Measurements from ENCODE around the gene PIK3AP1. TPM values are rescaled to one million over a fixed set of nuclear protein-coding genes. Genes with fewer than 3 reads are reported as not detected.
"Not testable (repeated sequence)": the region's sequence is repeated elsewhere in the genome, so short reads cannot be mapped to it uniquely, and the experiment has no call there.

Gene PIK3AP1
- total RNA-seq, 3 donors from 2014 or later, result 9.8 to 26.9 (median 14.2) TPM

DNA sequence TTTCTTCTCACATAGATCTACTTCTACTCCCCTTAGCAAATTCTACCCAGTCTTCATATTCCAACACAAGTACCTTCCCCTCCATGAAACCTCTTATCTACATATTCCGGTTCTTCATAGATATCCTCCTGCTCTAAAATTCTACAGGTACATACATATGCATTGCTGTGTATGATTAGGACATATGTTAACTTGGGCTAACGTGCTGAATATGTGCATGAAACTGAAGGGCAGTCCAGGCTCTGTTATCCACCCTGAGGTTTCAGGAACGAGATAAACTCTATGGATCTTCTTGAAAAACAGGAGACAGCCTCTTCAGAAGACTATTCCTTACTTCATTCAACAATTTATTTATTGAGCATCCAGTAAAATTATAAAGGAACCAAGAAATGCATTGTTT, 165.0 kb downstream of the PIK3AP1 start:
- DNase-seq (ENCODE audit: low spot score in 2 of 2), result no peak
- Histone ChIP-seq H3K27ac (no peak overlapping the region), H3K36me3 (peaks cover 11% of the 10 kb centered on the region), H3K9me3 (no peaks in the 10 kb centered on the region), H3K27me3 (no peaks in the 10 kb centered on the region), H3K4me3 (no peak overlapping the region), H3K4me1 (no peaks in the 10 kb centered on the region)
- intact Hi-C loops (cut with DNase I; ENCODE audit: low total_unique reads), result no loop called here
- no peak for TF ChIP-seq POLR2AphosphoS5 (IDR thresholded peaks at IDR 0.05)
- TF ChIP-seq, protein P1, sequence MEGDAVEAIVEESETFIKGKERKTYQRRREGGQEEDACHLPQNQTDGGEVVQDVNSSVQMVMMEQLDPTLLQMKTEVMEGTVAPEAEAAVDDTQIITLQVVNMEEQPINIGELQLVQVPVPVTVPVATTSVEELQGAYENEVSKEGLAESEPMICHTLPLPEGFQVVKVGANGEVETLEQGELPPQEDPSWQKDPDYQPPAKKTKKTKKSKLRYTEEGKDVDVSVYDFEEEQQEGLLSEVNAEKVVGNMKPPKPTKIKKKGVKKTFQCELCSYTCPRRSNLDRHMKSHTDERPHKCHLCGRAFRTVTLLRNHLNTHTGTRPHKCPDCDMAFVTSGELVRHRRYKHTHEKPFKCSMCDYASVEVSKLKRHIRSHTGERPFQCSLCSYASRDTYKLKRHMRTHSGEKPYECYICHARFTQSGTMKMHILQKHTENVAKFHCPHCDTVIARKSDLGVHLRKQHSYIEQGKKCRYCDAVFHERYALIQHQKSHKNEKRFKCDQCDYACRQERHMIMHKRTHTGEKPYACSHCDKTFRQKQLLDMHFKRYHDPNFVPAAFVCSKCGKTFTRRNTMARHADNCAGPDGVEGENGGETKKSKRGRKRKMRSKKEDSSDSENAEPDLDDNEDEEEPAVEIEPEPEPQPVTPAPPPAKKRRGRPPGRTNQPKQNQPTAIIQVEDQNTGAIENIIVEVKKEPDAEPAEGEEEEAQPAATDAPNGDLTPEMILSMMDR (IDR thresholded peaks at IDR 0.05), result no peak
- TF ChIP-seq POLR2A (IDR thresholded peaks at IDR 0.05), result no peak

DNA sequence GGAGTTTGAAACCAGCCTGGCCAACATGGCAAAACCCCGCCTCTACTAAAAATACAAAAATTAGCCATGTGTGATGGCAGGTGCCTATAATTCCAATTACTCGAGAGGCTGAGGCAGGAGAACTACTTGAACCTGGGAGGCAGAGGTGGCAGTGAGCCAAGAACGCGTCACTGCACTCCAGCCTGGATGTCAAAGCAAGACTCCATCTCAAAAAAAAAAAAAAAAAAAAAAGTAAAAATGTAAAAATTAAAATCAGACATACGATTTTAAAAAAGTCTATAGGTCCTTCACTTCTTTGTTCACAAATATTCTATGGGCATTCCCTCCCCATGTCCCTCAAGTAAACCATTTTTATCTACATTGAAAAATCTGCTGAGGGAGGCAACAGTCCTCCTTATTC, 171.7 kb downstream of the PIK3AP1 start:
- H3K27me3 ChIP-seq, result no peaks in the 10 kb centered on the region
- H3K4me1 ChIP-seq, result no peaks in the 10 kb centered on the region
- H3K9me3 ChIP-seq, result no peaks in the 10 kb centered on the region
- no peak for DNase-seq (ENCODE audit: low spot score in 2 of 2)
- H3K27ac ChIP-seq, result no peak overlapping the region
- intact Hi-C loops (cut with DNase I; ENCODE audit: low total_unique reads), result no loop called here
- TF ChIP-seq, protein P1 (IDR thresholded peaks at IDR 0.05), result no peak
- TF ChIP-seq POLR2AphosphoS5 (IDR thresholded peaks at IDR 0.05), result no peak
- TF ChIP-seq POLR2A (IDR thresholded peaks at IDR 0.05), result no peak
- peaks cover 8% of the 10 kb centered on the region for H3K36me3 ChIP-seq
- H3K4me3 ChIP-seq, result no peak overlapping the region

DNA sequence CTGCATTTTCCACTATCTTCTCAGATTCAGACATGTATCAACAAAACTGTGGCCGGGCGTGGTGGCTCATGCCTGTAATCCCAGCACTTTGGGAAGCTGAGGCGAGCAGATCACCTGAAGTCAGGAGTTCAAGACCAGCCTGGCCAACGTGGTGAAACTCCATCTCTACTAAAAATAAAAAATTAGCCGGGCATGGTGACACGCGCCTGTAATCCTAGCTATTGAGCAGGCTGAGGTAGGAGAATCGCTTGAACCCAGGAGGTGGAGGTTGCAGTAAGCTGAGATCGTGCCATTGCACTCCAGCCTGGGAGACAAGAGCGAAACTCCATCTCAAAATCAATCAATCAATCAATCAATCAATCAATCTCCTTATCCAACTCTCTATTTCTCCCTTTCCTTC, 174.8 kb downstream of the PIK3AP1 start:
- H3K4me1 ChIP-seq; H3K27me3 ChIP-seq; H3K27ac ChIP-seq; intact Hi-C loops (cut with DNase I; ENCODE audit: low total_unique reads); DNase-seq (ENCODE audit: low spot score in 2 of 2); H3K36me3 ChIP-seq; H3K9me3 ChIP-seq; H3K4me3 ChIP-seq: not testable (repeated sequence)

Other genes with a start within 250 kb of the PIK3AP1 start
- gene TLL2, start 206.6 kb downstream of the PIK3AP1 start, total RNA-seq, result under 1 TPM in 1 of 3 donors, not detected in 2; under 0.01 TPM
- 100 to 1,000 TPM in 2 of 3 donors, 10 to 100 TPM in 1; 95.7 to 118 (median 116) TPM for gene TM9SF3, start 133.5 kb downstream of the PIK3AP1 start, total RNA-seq
- 10 to 100 TPM; 19.4 to 53.6 (median 35.7) TPM for gene LCOR, start 111.8 kb upstream of the PIK3AP1 start, total RNA-seq